ENCODE results near the gene CEP97.

- TF ChIP-seq CTCF (conservative IDR thresholded peaks at IDR 0.05; ENCODE audit: low read depth in 2 of 2): no peak
- no peak for TF ChIP-seq POLR2AphosphoS5 (IDR thresholded peaks at IDR 0.05; ENCODE audit: low read depth)
- no peak for TF ChIP-seq EZH2 (IDR thresholded peaks at IDR 0.05; ENCODE audit: low read depth, unreplicated experiment)
These were observed 22.4 kb upstream of the CEP97 start for GRCh38 chr3:101701696-101702634.
